T-helper 1 cell treated with Interleukin-12 subunit alpha and Interleukin-12 subunit beta and Interleukin-4 antibody, amounts not matched to agents 30 ng/mL and 1 ng/mL, for 36 hours (primary cell): ENCODE measurements around the gene TCF7L2. TPM values are rescaled to one million over a fixed set of nuclear protein-coding genes. Genes with fewer than 3 reads are reported as not detected.

Experiments used
- intact Hi-C: fragments of 100-400 bp; cut with micrococcal nuclease; formaldehyde crosslinking; loops from one replicate; pipeline ENCODE4 v1.15.1; 2024
- total RNA-seq: library from RNA; stranded (reverse); gene quantifications from 2 replicates; pipeline ENCODE4 v1.2.3, GENCODE V29; 2022

The TCF7L2 gene
- total RNA-seq, 1 donor from 2014 or later: 0.59 TPM

DNA sequence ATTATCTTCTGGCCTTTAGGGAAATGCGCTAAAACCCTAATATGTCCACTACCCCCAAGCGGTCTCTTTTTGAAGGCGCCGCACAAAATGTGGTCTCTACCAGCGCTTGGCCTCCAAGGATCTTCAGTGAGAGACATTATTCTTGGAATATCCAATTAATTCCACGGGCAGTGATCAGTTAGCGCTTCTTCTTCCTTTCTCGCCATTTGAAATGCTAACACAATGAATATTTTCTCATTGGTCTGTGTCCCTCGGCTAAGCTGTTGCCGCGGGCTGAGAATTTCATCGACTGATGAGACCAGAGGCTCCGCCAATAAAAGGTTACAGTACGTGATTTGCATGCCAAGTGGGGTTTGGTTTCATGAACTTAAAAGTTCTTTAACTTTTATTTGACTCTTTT is 169.8 kb downstream of the TCF7L2 start:
- intact Hi-C loops: loop anchor here (10.0 kb wide), 3 partner anchors 265 to 645 kb away; no protein-coding TSS in a partner anchor

- intact Hi-C loops: loop anchor here (10.0 kb wide), 3 partner anchors 264 to 646 kb away; no protein-coding TSS in a partner anchor
These were observed 171.1 kb downstream of the TCF7L2 start for GRCh38 chr10:113121153-113121552.

DNA sequence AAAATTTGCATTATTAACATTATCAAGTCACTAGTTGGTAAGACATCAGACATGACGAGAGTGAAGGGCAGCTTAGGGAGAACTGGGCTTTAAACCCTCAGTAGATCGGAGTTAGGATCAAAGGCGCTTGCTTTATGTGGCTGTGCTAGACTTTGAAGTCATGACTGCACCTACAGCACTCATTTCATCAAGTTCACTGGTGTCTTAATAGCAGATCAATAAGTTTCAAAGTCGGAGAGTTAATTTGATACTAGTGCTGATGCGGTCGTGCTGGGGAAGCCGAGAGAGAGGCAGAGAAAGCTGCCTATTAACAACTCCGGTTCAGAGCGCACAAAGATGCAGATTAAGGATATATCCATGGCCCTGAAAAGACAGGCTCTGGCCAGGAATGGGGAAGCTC is 172.9 kb downstream of the TCF7L2 start:
- intact Hi-C loops: loop anchor here (10.0 kb wide), 3 partner anchors 262 to 648 kb away; no protein-coding TSS in a partner anchor

GRCh38 chr10:113124724-113125123 is 174.7 kb downstream of the TCF7L2 start:
- intact Hi-C loops: loop anchor here (5.0 to 10.0 kb wide), 4 partner anchors 260 to 650 kb away; no protein-coding TSS in a partner anchor

GRCh38 chr10:113125612-113126011 is 175.6 kb downstream of the TCF7L2 start:
- intact Hi-C loops: loop anchor here (5.0 to 10.0 kb wide), 4 partner anchors 259 to 651 kb away; no protein-coding TSS in a partner anchor

GRCh38 chr10:113126229-113127201 is 176.5 kb downstream of the TCF7L2 start:
- intact Hi-C loops: loop anchor here (5.0 to 10.0 kb wide), 4 partner anchors 258 to 652 kb away; no protein-coding TSS in a partner anchor

DNA sequence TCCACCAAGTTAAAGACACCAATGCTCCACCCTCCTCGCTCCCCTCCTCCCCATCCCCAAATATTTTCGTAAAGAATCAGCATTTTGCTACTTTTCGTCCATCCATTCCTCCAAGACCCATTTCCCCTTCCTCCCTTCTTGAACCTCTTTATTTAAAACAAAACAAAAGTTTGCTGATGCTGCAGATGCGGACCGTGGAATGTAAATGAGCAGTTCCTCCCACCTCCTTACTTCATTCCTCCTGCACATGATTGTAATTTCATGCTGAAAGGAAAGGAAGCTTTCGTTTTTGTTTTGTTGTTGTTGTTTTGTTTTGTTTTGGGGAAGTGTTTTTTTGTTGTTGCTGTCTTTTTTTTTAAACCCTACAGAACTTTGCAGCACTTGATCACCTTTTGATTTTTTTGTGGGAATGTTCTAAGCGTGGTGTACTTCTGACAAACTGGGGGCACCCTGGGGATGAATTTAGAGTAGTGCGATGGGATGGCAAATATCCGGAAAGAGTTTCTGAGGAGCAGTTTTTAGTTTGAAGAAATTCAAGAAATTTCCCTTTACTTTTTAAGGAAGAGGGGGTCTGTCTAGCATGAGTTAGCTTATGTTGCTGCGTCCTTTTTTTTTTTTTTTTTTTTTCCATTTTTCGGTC is 177.3 kb downstream of the TCF7L2 start:
- intact Hi-C loops: loop anchor here (5.0 to 10.0 kb wide), 4 partner anchors 257 to 653 kb away; no protein-coding TSS in a partner anchor

- intact Hi-C loops: loop anchor here (5.0 to 10.0 kb wide), 4 partner anchors 257 to 653 kb away; no protein-coding TSS in a partner anchor
These were observed 177.8 kb downstream of the TCF7L2 start for GRCh38 chr10:113127901-113128283.

- intact Hi-C loops: loop anchor here (5.0 to 10.0 kb wide), 4 partner anchors 256 to 654 kb away; no protein-coding TSS in a partner anchor
These were observed 178.5 kb downstream of the TCF7L2 start for GRCh38 chr10:113128450-113129070.

- intact Hi-C loops: loop anchor here (5.0 to 10.0 kb wide), 4 partner anchors 256 to 654 kb away; no protein-coding TSS in a partner anchor
These were observed 179.1 kb downstream of the TCF7L2 start for GRCh38 chr10:113129117-113129516.

DNA sequence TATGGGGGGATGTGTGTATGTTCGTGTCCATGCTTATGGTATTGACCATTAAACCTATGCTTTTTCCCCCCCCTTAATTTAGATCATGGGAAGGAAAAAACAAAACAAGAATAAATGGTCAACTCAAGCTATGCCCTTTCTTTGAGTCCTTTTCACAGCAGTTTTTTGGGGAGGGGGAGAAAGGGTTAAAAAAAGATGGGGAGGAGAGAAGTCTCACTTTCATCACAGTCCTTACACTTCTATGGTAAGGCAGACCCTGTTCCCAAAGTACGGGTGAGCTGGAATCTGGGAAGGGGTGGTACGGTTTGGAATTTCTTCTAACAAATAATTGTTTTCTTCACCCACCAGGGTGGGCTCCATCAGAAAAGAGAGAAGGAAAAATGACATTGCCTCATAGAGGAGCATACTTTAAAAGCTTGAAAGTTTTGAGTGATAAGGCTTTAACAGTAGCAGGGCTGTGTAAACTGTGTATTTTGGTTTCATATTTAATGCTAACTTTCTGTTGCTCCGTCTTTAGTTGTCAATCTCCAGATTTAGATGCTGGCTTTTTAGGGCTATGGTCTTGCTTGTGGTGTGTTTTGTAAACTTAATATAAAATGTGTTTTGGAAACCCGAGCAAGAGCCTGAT is 180.1 kb downstream of the TCF7L2 start:
- intact Hi-C loops: no loop called here

DNA sequence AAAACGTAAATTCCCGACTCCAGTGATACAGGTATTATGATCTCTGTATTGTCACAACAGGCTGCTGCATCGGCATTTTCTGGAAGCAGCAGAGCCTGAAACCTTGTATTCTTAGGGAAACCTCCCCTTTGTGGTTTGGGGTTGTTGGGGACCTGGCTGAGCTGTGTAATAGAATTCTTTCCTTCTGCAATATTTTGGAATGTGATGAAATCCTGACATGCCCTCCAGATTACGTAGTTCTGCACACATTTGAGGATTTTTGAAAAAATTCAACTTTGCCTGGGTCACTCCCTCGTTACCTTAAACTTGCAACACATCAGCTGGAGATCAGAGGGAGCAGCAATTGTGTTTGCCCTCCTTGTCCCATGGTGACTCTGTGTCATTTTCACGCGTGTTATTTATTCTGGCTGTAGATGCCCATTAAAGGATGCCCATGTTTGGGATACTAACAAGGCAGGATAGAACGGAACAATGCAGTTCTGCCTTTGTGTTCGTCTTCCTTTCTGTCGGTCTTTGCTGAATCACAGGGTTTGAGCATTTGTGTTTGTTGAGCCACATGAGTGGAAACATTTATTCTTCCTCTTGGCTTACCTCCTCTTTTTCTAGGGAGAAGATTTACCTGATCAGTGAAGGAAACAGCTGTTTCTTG is 181.7 kb downstream of the TCF7L2 start:
- intact Hi-C loops: no loop called here

DNA sequence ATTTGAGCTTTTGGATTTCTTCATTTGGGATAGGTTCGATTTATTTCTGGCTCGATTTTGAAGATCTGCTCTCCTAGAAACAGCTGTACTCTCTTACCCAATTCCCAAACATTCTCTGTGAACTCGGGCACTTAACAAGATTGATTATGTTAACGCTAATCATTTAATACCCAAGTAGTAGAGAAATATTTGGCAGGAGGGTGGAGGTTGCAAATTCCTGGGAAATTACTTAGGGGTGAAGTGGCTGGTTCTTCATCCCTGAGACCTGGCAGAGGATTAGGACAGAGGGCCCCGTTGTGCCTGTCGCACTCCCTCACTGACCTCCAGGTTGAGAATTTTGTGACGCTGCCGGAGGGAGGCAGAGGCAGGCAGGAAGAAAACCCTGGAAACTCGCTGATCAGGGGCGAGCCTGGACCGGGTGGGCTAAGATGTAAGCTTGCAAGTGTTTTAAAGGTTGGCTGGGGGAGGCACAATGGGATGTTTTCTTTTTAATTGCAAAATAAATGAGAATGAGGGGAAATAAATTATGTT is 182.6 kb downstream of the TCF7L2 start:
- intact Hi-C loops: no loop called here

DNA sequence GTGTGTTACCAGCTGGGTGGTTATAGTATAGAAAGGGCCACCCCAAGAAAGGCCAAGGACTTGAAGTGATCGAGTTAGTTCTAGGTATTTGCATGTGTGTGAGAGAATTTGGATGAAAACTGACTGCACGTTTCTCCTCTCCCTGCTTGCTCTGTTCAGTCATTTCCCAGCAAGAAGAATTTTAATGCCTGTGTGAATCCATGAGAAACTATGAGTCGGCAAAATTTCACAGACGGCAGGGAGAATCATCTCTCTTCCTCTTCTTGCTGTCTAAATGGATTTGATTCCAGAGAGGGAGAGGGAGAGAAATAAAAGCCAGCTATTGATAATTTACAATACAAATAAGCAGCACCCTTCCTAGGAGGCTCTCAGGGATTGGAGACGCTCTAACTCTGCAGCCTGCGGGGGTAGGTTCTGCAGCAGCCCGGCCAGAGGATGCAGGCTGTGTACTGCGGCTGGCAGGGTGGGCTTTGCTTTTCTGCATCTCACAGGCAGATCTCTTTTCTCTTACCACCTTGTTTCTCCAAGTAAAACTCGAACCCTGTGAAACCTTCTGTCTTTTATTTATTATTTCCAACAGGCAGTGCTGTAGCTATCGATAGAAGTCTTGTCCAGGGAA is 183.6 kb downstream of the TCF7L2 start:
- intact Hi-C loops: no loop called here

- intact Hi-C loops: no loop called here
These were observed 185.0 kb downstream of the TCF7L2 start for GRCh38 chr10:113135025-113135424.

DNA sequence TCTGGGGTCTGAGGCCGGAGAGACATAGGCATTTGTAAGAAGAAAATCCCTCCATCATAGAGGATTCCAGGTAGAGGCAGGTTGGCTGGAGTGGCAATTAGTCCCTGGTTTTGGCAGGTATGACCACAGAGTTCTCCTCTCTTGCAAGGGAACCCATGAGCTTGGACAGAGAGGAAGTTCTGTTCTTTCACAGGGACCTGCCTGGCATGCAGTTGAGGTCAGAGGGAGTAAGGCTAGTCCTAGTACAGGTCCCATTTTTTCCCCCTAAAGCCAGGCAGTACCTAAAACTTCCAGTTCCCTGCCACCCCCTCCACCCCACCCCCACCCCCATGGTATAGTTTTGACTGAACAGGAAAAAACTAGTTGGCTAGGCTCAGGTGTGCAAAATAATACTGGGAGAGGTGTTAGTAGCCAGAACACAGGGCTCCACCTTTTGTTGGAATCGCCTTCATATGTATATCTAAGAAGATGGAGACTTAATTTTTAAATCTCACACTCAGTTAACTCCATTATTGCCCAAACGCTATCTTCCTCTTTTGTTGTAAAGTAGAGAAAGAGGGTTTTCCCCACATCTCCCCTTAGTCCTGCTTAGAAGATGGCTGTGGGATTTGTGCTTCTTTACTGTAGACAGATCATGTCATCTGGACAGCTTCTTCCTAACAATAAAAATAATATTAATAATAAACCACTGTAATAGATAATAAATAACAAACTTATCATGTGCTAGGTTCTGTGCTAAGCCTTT is 188.1 kb downstream of the TCF7L2 start:
- intact Hi-C loops: no loop called here

DNA sequence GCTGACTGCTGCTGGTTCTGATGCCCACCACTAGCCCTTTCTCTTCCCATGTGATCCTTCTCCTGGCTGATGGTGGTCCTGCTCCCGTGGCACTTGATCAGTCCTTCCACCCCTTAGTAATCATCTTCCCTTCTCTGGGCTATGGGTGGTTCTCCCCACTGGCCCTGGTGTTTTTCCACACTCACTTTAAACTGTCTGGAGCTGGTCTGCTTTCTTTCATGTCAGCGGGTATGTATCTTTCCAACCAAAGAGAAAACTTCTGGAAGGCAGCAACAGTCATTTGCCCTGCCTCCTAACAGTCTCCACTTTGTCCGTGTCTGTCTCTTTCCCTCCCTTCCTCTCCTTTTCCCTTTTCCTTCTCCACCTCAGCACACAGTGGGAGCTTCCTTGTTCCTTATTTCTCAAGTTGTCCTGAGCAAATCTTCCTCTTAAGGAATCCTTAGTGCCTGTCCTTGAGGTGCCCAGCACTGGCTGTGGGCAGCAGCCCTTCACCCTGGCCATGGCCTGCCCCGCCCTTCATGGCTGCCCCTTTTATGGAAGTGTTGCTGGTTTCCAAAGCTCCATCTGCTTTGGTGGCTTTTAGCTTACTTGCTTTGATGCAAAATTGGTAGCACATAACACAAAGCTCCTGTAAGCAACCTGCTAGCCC is 189.0 kb downstream of the TCF7L2 start:
- intact Hi-C loops: no loop called here

GRCh38 chr10:113139699-113140098 is 189.7 kb downstream of the TCF7L2 start:
- intact Hi-C loops: no loop called here
